GM19035 (cell line): ENCODE data around the gene MS4A13.
"Not testable (repeated sequence)": the region's sequence is repeated elsewhere in the genome, so short reads cannot be mapped to it uniquely, and the experiment has no call there.

ENCODE experiments used
- ATAC-seq: cut with Tn5 transposase; IDR thresholded peaks from one replicate; pipeline ENCODE4 v1.9.1; 2021; ENCODE audit not compliant: unreplicated experiment

Gene MS4A13

GRCh38 chr11:60515144-60515855 lies at the start of gene MS4A13:
Gene MS4A13, plus strand, starts transcription at chr11:60515392. Its CDS starts 2,692 bp downstream, at chr11:60518084.
- no peak for ATAC-seq

GRCh38 chr11:60468829-60469228 lies 46.4 kb upstream of the MS4A13 start:
- no peak for ATAC-seq

DNA sequence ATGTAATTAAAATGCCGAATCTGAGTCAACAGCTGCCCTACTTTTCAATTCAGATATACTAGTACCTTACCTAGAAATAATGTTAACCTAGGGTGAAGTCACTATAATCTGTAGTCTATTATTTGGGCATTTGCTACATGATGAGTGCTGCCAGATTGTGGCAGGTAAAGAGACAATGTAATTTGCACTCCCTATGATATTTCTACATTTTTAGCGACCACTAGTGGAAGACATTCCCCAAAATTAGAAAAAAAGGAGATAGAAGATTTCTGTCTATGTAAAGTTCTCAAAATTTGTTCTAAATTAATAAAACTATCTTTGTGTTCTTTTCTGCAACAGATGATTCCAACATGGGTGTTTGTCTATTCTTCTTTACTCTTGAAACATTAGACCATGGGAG lies 45.5 kb upstream of the MS4A13 start:
- ATAC-seq = no peak

DNA sequence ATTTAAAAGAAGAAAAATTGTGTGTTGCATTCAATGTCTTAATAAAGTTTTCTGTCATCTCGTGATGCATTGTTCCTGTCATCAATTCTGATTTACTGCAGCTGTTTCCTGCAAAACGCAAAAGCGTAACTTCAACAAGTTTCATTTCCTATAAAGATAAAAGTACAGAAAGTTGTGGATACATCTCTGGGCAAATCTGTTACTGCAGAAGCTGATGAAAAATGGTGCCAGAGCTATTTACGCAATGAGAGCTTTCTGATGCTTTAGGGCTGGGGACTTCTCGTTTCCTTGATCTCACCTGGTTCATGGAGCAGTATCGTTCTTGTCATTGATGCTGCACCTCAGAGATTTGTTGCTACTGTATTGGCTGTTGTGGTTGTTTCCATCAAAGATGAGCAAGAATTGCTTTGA lies 38.2 kb upstream of the MS4A13 start:
- peak; percentile 45 for ATAC-seq

DNA sequence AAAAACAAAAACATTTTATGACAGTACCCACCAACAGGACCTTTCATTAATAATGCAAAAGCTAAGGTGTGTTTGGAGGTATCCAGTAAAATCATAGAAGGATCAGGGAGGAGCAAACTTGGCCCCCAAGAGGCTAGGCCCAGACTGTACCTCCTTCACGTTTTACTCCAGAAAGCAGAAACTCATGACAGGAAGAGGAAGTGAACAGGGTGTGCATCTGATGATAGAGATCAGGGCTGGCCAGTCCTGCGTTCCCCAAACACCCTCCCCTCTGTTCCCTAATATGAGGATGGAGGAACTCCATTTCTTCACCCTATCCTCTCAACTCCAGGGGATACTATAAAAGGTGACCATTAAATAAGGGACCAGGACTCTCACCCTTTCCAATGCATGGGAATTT lies 32.8 kb upstream of the MS4A13 start:
- ATAC-seq = no peak

- peak; percentile 98 for ATAC-seq
Measured at GRCh38 chr11:60485987-60486386, 29.2 kb upstream of the MS4A13 start.

GRCh38 chr11:60492488-60493009 lies 22.6 kb upstream of the MS4A13 start, which contains the start of gene MS4A12:
Gene MS4A12, plus strand, starts transcription at chr11:60492778. Its CDS starts 4,541 bp downstream, at chr11:60497319.
- no peak for ATAC-seq

- no peak for ATAC-seq
Measured at GRCh38 chr11:60493454-60493853, 21.7 kb upstream of the MS4A13 start.

DNA sequence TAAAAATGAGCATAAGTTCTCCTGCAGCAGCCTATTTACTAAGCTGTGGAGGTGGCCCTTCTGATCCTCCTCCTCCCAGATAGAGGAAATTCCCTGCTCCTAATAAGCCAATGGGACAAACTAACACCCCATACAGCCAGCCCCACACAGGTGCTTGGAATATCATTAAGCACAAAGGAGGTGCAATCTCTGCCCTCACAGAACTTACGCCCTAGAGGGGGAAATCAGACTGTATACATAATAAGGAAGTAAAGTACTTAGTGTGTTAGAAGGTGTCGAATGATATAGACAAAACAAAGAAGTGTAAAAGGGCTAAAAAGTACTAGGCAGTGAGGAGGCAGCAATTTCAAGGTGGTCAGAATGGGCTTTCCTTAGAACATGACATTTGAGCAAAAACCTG lies 16.8 kb upstream of the MS4A13 start:
- no peak for ATAC-seq

- ATAC-seq = no peak
Measured at GRCh38 chr11:60498853-60499252, 16.3 kb upstream of the MS4A13 start.

- no peak for ATAC-seq
Measured at GRCh38 chr11:60500276-60500910, 14.8 kb upstream of the MS4A13 start.

GRCh38 chr11:60502221-60502775 lies 12.9 kb upstream of the MS4A13 start:
- no peak for ATAC-seq

GRCh38 chr11:60504219-60504905 lies 10.8 kb upstream of the MS4A13 start:
- ATAC-seq = no peak

DNA sequence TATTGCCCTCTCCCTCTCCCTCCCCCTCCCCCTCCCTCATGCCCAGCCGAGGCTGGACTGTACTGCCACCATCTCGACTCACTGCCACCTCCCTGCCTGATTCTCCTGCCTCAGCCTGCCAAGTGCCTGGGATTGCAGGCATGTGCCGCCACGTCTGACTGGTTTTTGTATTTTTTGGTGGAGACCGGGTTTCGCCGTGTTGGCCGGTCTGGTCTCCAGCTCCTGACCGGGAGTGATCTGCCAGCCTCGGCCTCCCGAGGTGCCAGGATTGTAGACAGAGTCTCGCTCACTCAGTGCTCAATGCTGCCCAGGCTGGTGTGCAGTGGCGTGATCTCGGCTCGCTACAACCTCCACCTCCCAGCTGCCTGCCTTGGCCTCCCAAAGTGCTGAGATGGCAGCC lies 5.6 kb upstream of the MS4A13 start:
- ATAC-seq = not testable (repeated sequence)

DNA sequence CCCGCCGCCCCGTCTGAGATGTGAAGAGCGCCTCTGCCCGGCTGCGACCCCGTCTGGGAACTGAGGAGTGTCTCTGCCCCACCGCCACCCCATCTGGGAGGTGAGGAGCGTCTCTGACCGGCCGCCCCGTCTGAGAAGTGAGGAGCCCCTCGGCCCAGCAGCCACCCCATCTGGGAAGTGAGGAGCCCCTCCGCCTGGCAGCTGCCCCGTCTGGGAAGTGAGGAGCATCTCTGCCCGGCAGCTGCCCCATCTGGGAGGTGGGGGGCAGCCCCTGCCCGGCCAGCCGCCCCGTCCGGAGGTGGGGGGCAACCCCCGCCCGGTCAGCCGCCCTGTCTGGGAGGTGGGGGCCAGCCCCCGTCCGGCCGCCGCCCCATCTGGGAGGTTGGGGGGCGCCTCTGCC lies 5.0 kb upstream of the MS4A13 start:
- not testable (repeated sequence) for ATAC-seq

- no peak for ATAC-seq
Measured at GRCh38 chr11:60511393-60511792, 3.8 kb upstream of the MS4A13 start.

- no peak for ATAC-seq
Measured at GRCh38 chr11:60512651-60513225, 2.5 kb upstream of the MS4A13 start.

DNA sequence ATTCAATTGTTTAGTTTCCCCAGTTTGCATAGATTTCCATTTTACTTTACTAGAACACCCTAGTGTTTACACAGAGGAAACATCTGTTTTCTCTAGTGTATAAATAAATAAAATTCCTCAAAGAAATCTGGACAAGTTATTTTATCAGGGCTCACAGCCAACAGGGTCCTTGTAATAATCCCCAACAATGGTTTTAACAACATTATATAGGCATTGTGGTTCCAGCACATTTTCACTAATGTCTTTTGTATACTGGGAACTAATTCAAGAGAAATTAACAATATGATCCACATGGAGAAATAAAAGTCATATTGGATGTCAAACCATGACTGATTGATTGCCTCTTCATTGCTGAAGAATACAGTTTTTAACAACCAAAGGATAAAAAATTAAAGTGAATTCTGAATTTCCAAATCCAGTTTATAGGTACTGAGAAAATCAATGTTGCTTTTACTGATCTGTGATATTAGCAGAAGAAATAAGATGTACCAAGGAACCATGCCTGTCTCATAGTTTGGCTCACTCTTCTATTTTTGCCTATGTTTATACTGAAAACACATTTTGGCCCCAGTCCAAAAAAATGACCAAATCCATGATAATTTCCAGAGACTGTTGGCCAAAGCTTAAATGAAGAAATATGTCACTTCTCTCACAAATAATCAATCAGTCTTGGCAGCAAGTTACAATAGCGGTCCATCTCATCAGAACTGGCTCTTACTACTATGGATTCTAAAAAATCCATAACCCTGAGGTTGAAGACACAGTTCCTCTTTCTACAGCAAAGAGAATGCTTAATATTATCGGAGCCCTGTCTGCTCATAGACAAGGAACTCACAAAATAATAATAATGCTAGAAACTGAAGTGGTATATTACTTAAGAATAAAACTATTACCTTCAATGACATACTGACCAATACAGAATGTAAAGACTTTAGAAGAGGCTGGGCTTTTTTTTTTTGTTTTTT lies 1.4 kb upstream of the MS4A13 start:
- ATAC-seq = no peak

- no peak for ATAC-seq
Measured at GRCh38 chr11:60528465-60528864, 13.3 kb downstream of the MS4A13 start.

GRCh38 chr11:60528934-60529333 lies 13.7 kb downstream of the MS4A13 start:
- ATAC-seq = no peak
